Endothelial cell of umbilical vein (primary cell): ENCODE results near the gene ELOB. TPM values are rescaled to one million over a fixed set of nuclear protein-coding genes. Genes with fewer than 3 reads are reported as not detected.

Experiments
- BruUV-seq: library from RNA; stranded (reverse); fragments of 400-500 nt; replicated peaks from 2 replicates; lab custom pipeline; 2021; lab: Mats Ljungman, UMichigan
- CTCF ChIA-PET: fragments of 300-600, 350-600 bp; sonication (Branson Sonifier 250); formaldehyde crosslinking; loops from one replicate; lab custom pipeline; 2021; ENCODE audit warnings: antibody characterized with exemption, inconsistent platforms; lab: Charles Lee
- POLR2A ChIA-PET: fragments of 300-600, 350-600 bp; sonication (Branson Sonifier 250); formaldehyde crosslinking; loops from one replicate; lab custom pipeline; 2021; ENCODE audit warnings: antibody characterized with exemption, inconsistent platforms; lab: Charles Lee
- DNase-seq: peaks from one replicate; pipeline ENCODE4 v3.0.0-alpha.2; 2011; ENCODE audit warnings: low read depth, low spot score
- FAIRE-seq: peaks from 2 replicates; lab custom pipeline; 2011; peaks lifted over from hg19 to GRCh38; lab: Jason Lieb, UNC
- H2AFZ ChIP-seq: 2 replicates; pipeline ENCODE4 v1.6.0; 2012; ENCODE audit warnings: low read depth, low read length, control low read depth, inconsistent platforms
- H3K27ac ChIP-seq: 2 replicates; pipeline ENCODE4 v1.5.1; 2011; ENCODE audit warnings: low read depth, mild to moderate bottlenecking, control low read depth, low read length, moderate library complexity; ENCODE audit not compliant: insufficient read depth
- H3K27me3 ChIP-seq, 2 experiments: 2 replicates each; pipeline versions ENCODE4 v1.6.0 to v1.6.1; 2011; ENCODE audit warnings: low read length in 2 of 2, mixed read lengths in 1 of 2; ENCODE audit not compliant: control insufficient read depth in 2 of 2, insufficient read depth in 2 of 2
- H3K36me3 ChIP-seq, 2 experiments: 2 replicates in 1 of 2; 3 replicates in 1 of 2; pipeline ENCODE4 v1.5.1; 2011; ENCODE audit warnings: low read length in 2 of 2, mild to moderate bottlenecking in 1 of 2, moderate library complexity in 1 of 2; ENCODE audit not compliant: control insufficient read depth in 2 of 2, insufficient read depth in 2 of 2; ENCODE audit errors: extremely low read depth in 1 of 2
- H3K4me1 ChIP-seq: 3 replicates; pipeline ENCODE4 v1.5.1; 2011; ENCODE audit warnings: mild to moderate bottlenecking, low read length; ENCODE audit not compliant: control insufficient read depth, insufficient read depth; ENCODE audit errors: extremely low read depth
- H3K4me2 ChIP-seq: 2 replicates; pipeline ENCODE4 v1.6.1; 2011; ENCODE audit warnings: low read length, control low read depth, mixed read lengths; ENCODE audit not compliant: insufficient read depth
- H3K4me3 ChIP-seq, 3 experiments: fragments of 200-600 bp in 1 of 3; sonication (generic), shearing (Covaris generic) in 1 of 3; replicated peaks in 1 of 3; 2 replicates each; pipeline ENCODE4 v1.5.1; 2011 to 2016; ENCODE audit warnings: control low read depth in 3 of 3, low read length in 3 of 3, mild to moderate bottlenecking in 2 of 3, inconsistent platforms in 1 of 3, low read depth in 1 of 3, moderate library complexity in 1 of 3; ENCODE audit not compliant: insufficient read depth in 1 of 3
- H3K79me2 ChIP-seq: 2 replicates; pipeline ENCODE4 v1.6.0; 2012; ENCODE audit warnings: low read length, inconsistent platforms; ENCODE audit not compliant: control insufficient read depth, insufficient read depth
- H3K9ac ChIP-seq: replicated peaks from 2 replicates; pipeline ENCODE3; 2011; ENCODE audit warnings: low read length, control low read depth; ENCODE audit not compliant: insufficient read depth; ENCODE audit errors: extremely low read depth
- H3K9me1 ChIP-seq: replicated peaks from 3 replicates; pipeline ENCODE4 v1.6.0; 2011; ENCODE audit warnings: mild to moderate bottlenecking, low read length; ENCODE audit not compliant: control insufficient read depth, insufficient read depth; ENCODE audit errors: extremely low read depth
- H3K9me3 ChIP-seq: replicated peaks from 2 replicates; pipeline ENCODE4 v1.5.1; 2012; ENCODE audit warnings: low read length, inconsistent platforms; ENCODE audit not compliant: control insufficient read depth, insufficient read depth
- H4K20me1 ChIP-seq: replicated peaks from 2 replicates; pipeline ENCODE3; 2011; ENCODE audit warnings: mild to moderate bottlenecking, low read length; ENCODE audit not compliant: control insufficient read depth, insufficient read depth; ENCODE audit errors: extremely low read depth
- EZH2 ChIP-seq: IDR thresholded peaks from 2 replicates; pipeline ENCODE4 v1.6.1; 2012; ENCODE audit warnings: borderline replicate concordance, low read depth, mild to moderate bottlenecking, moderate library complexity, low read length, inconsistent platforms; ENCODE audit not compliant: severe bottlenecking
- FOS ChIP-seq: IDR thresholded peaks from 2 replicates; pipeline ENCODE4 v1.6.1; 2011; ENCODE audit warnings: mild to moderate bottlenecking, low read length, moderate library complexity, borderline replicate concordance; ENCODE audit not compliant: insufficient read depth
- GATA2 ChIP-seq: IDR thresholded peaks from 2 replicates; pipeline ENCODE4 v1.7.0; 2011; ENCODE audit warnings: low read depth, mild to moderate bottlenecking, moderate library complexity, mixed read lengths, low read length; ENCODE audit not compliant: insufficient read length, insufficient read depth
- JUN ChIP-seq: IDR thresholded peaks from 2 replicates; pipeline ENCODE4 v1.6.1; 2011; ENCODE audit warnings: borderline replicate concordance, low read depth; ENCODE audit not compliant: insufficient read length, insufficient read depth
- MYC ChIP-seq: IDR thresholded peaks from one replicate; pipeline ENCODE4 v1.6.1; 2011; ENCODE audit warnings: mild to moderate bottlenecking, low read depth, low read length
- POLR2A ChIP-seq: IDR thresholded peaks from 2 replicates; pipeline ENCODE4 v1.6.1; 2012; ENCODE audit warnings: low read depth, mild to moderate bottlenecking, control low read depth, low read length
- POLR2AphosphoS5 ChIP-seq: IDR thresholded peaks from 2 replicates; pipeline ENCODE4 v1.6.1; 2012; ENCODE audit warnings: low read depth, mild to moderate bottlenecking, control low read depth, low read length, moderate library complexity; ENCODE audit not compliant: insufficient read depth
- dilution Hi-C: fragments of 300-500 bp; cut with MboI; formaldehyde crosslinking; loops from one replicate; pipeline ENCODE4 v1.15.0; 2019; ENCODE audit warnings: low sequenced_read_pairs; ENCODE audit not compliant: extremely low pct_ligation_motif_present
- intact Hi-C: fragments of 100-400 bp; cut with micrococcal nuclease; formaldehyde crosslinking; loops from one replicate; pipeline ENCODE4 v1.10.0; 2022
- polyA plus RNA-seq, 4 experiments: library from polyadenylated mRNA; depleted of rRNA in 3 of 4; stranded (reverse) in 3 of 4; unstranded in 1 of 4; fragments of >200 nt; gene quantifications; 2 replicates each; pipeline versions ENCODE4 v1.2.1 to v1.2.3, GENCODE V29; 2011 to 2012; ENCODE audit warnings: missing spikeins in 1 of 4
- total RNA-seq: library from RNA; stranded (reverse); gene quantifications from 2 replicates; pipeline ENCODE4 v1.2.3, GENCODE V29; 2021
- TF ChIP-seq, protein P1 (sequence below): IDR thresholded peaks from 2 replicates; pipeline ENCODE4 v1.6.1; 2011; ENCODE audit not compliant: insufficient read depth, insufficient read length
- TF ChIP-seq, protein P2 (sequence below), 2 donors: IDR thresholded peaks; 1 replicate in 1 of 2; 2 replicates in 1 of 2; pipeline ENCODE4 v1.5.1; 2011; ENCODE audit warnings: low read length in 2 of 2, mild to moderate bottlenecking in 2 of 2, moderate library complexity in 2 of 2, control low read depth in 1 of 2, inconsistent platforms in 1 of 2, low read depth in 1 of 2; ENCODE audit not compliant: insufficient read depth in 1 of 2; ENCODE audit errors: extremely low read depth in 1 of 2

ELOB gene
- total and polyA plus RNA-seq, 2 donors (not counting 3 experiments of a cell fraction or from before 2014, with no cell fraction given), result 251 to 848 TPM

DNA sequence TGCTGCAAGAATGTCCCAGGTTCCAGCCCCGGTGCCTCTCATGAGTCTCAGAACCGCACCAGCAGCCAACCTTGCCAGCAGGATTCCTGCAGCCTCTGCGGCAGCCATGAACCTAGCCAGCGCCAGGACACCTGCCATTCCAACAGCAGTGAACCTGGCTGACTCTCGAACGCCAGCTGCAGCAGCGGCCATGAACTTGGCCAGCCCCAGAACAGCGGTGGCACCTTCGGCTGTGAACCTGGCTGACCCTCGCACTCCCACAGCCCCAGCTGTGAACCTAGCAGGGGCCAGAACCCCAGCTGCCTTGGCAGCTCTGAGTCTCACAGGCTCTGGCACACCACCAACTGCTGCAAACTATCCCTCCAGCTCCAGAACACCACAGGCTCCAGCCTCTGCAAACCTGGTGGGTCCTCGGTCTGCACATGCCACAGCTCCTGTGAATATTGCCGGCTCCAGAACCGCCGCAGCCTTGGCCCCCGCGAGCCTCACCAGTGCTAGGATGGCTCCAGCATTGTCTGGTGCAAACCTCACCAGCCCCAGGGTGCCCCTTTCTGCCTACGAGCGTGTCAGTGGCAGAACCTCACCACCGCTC is 9.8 kb downstream of the ELOB start:
- TF ChIP-seq, protein P1, sequence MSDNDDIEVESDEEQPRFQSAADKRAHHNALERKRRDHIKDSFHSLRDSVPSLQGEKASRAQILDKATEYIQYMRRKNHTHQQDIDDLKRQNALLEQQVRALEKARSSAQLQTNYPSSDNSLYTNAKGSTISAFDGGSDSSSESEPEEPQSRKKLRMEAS, result no peak
- TF ChIP-seq, protein P2, sequence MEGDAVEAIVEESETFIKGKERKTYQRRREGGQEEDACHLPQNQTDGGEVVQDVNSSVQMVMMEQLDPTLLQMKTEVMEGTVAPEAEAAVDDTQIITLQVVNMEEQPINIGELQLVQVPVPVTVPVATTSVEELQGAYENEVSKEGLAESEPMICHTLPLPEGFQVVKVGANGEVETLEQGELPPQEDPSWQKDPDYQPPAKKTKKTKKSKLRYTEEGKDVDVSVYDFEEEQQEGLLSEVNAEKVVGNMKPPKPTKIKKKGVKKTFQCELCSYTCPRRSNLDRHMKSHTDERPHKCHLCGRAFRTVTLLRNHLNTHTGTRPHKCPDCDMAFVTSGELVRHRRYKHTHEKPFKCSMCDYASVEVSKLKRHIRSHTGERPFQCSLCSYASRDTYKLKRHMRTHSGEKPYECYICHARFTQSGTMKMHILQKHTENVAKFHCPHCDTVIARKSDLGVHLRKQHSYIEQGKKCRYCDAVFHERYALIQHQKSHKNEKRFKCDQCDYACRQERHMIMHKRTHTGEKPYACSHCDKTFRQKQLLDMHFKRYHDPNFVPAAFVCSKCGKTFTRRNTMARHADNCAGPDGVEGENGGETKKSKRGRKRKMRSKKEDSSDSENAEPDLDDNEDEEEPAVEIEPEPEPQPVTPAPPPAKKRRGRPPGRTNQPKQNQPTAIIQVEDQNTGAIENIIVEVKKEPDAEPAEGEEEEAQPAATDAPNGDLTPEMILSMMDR (IDR thresholded peaks at IDR 0.05; ENCODE audit: extremely low read depth in 1 of 2, insufficient read depth in 1 of 2, low read depth in 1 of 2, low read length in 2 of 2), result no peak
- TF ChIP-seq MYC (no peak), GATA2 (no peak), POLR2AphosphoS5 (no peak), JUN (no peak), EZH2 (no peak), FOS (no peak), POLR2A (no peak)
- Histone ChIP-seq H3K4me2 (no peak overlapping the region), H3K9ac (no peak overlapping the region), H3K79me2 (peaks cover 62% of the 10 kb centered on the region), H3K4me1 (no peaks in the 10 kb centered on the region), H3K4me3 (no peak overlapping the region), H3K9me3 (no peaks in the 10 kb centered on the region), H2AFZ (no peak overlapping the region), H3K27ac (no peak overlapping the region), H3K36me3 (peaks cover 60 to 89% of the 10 kb centered on the region in 2 experiments), H3K9me1 (no peaks in the 10 kb centered on the region), H3K27me3 (no peaks in the 10 kb centered on the region), H4K20me1 (no peaks in the 10 kb centered on the region)
- dilution Hi-C loops, result no loop called here
- DNase-seq, result no peak
- no TSS peak for BruUV-seq
- CTCF ChIA-PET, result interaction anchor here (1.2 to 1.3 kb wide), 2 partner anchors 8 to 9 kb away, joined by 3 read pairs; no protein-coding TSS in a partner anchor
- POLR2A ChIA-PET, result no interaction called here
- intact Hi-C loops, result no loop called here
- no peak for FAIRE-seq
